Peyer's patch (tissue), 4 donors: ENCODE data around the gene FOXP4. TPM values are rescaled to one million over a fixed set of nuclear protein-coding genes. Genes with fewer than 3 reads are reported as not detected.

Experiments used
- DNase-seq, 3 donors: peaks; one replicate each; pipeline ENCODE4 v3.0.0-alpha.2; 2017 to 2019
- H3K27ac ChIP-seq, 4 donors: fragments of 200-600 bp; sonication (generic); one replicate each; pipeline ENCODE4 v1.5.1; 2016 to 2019
- H3K27me3 ChIP-seq, 2 donors: fragments of 200-600 bp; sonication (generic); one replicate each; pipeline ENCODE4 v1.5.1; 2019
- H3K36me3 ChIP-seq, 3 donors: fragments of 200-600 bp; sonication (generic); one replicate each; pipeline ENCODE4 v1.5.1; 2016 to 2019
- H3K4me1 ChIP-seq, 4 donors: fragments of 200-600 bp; sonication (generic); one replicate each; pipeline ENCODE4 v1.5.1; 2016 to 2019
- H3K4me3 ChIP-seq, 4 donors: fragments of 200-600 bp; sonication (generic); 1 replicate in 3 of 4; 2 replicates in 1 of 4; pipeline ENCODE4 v1.5.1; 2016 to 2019; ENCODE audit warnings: mild to moderate bottlenecking in 1 of 4
- H3K9me3 ChIP-seq, 4 donors: fragments of 200-600 bp; sonication (generic); one replicate each; pipeline ENCODE4 v1.5.1; 2016 to 2019; ENCODE audit warnings: mild to moderate bottlenecking in 1 of 4
- POLR2A ChIP-seq, 2 donors: fragments of 450-650 bp; IDR thresholded peaks; one replicate each; pipeline ENCODE4 v1.5.1; 2017; ENCODE audit warnings: antibody characterized with exemption in 2 of 2, mild to moderate bottlenecking in 2 of 2, moderate library complexity in 2 of 2
- total RNA-seq, 4 donors: library from RNA; depleted of rRNA; stranded (reverse); fragments of >200 nt; gene quantifications; one replicate each; pipeline ENCODE4 v1.1.0, GENCODE V29; 2016
- TF ChIP-seq, protein P1 (sequence below), 6 experiments: fragments of 450-650 bp in 4 of 6; fragments of 200-600 bp in 2 of 6; sonication (generic) in 1 of 6; IDR thresholded peaks; one replicate each; pipeline ENCODE4 v1.5.1; 2017 to 2019; ENCODE audit warnings: antibody characterized with exemption in 6 of 6, mild to moderate bottlenecking in 3 of 6, moderate library complexity in 1 of 6

Gene FOXP4
- total RNA-seq, 4 donors from 2014 or later, result 13.2 to 36.5 (median 20.0) TPM

DNA sequence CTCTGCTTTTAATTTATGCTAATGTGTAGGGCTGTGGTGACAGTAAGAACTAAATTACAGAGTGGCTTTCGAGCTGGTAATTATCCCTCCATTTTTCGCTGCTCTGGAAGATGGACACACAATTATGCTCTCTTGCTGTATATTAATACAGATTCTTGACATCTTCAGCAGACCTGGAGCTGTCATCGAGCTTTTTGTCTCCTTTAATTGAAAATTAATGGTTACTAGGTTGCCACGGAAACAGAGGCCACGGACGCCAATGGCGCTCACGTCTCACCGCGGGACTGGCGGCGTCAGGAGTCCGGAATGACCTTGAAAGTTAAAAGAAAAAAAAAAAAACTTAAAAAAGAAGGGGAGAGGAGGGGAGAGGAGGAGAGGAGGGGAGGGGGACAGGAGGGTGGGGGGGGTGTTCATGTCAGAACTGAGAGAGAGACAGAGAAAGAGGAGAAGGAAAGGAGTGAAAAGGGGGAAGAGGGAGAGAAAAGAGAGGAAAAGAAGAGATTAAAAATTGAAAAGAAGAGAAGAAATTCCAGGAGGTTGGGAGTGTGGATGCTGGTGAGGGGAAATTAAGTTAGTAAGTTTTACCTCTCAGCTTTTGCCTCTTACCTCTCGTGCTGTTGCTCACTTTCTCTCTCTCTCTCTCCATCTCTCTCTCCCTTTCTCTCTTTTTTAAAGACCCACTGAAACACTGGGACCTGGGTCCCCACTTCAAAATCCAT, 22.1 kb upstream of the FOXP4 start:
- peaks cover 0 to 16% (median 0%) of the 10 kb centered on the region in 4 donors for H3K4me1 ChIP-seq
- TF ChIP-seq, protein P1, sequence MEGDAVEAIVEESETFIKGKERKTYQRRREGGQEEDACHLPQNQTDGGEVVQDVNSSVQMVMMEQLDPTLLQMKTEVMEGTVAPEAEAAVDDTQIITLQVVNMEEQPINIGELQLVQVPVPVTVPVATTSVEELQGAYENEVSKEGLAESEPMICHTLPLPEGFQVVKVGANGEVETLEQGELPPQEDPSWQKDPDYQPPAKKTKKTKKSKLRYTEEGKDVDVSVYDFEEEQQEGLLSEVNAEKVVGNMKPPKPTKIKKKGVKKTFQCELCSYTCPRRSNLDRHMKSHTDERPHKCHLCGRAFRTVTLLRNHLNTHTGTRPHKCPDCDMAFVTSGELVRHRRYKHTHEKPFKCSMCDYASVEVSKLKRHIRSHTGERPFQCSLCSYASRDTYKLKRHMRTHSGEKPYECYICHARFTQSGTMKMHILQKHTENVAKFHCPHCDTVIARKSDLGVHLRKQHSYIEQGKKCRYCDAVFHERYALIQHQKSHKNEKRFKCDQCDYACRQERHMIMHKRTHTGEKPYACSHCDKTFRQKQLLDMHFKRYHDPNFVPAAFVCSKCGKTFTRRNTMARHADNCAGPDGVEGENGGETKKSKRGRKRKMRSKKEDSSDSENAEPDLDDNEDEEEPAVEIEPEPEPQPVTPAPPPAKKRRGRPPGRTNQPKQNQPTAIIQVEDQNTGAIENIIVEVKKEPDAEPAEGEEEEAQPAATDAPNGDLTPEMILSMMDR (IDR thresholded peaks at IDR 0.05), result no peak
- no peak for TF ChIP-seq POLR2A (IDR thresholded peaks at IDR 0.05)
- no peaks in the 10 kb centered on the region for H3K27me3 ChIP-seq
- no peaks in the 10 kb centered on the region for H3K9me3 ChIP-seq
- no peak overlapping the region for H3K4me3 ChIP-seq
- H3K36me3 ChIP-seq, result no peaks in the 10 kb centered on the region
- no peak overlapping the region for H3K27ac ChIP-seq
- no peak for DNase-seq

GRCh38 chr6:41524634-41525011, 21.6 kb upstream of the FOXP4 start:
- no peak for DNase-seq
- no peaks in the 10 kb centered on the region for H3K27me3 ChIP-seq
- H3K4me3 ChIP-seq, result no peak overlapping the region
- H3K4me1 ChIP-seq, result peaks cover 0 to 10% (median 0%) of the 10 kb centered on the region in 4 donors
- H3K9me3 ChIP-seq, result no peaks in the 10 kb centered on the region
- H3K36me3 ChIP-seq, result no peaks in the 10 kb centered on the region
- TF ChIP-seq POLR2A (IDR thresholded peaks at IDR 0.05), result no peak
- TF ChIP-seq, protein P1 (IDR thresholded peaks at IDR 0.05), result no peak
- H3K27ac ChIP-seq, result no peak overlapping the region

DNA sequence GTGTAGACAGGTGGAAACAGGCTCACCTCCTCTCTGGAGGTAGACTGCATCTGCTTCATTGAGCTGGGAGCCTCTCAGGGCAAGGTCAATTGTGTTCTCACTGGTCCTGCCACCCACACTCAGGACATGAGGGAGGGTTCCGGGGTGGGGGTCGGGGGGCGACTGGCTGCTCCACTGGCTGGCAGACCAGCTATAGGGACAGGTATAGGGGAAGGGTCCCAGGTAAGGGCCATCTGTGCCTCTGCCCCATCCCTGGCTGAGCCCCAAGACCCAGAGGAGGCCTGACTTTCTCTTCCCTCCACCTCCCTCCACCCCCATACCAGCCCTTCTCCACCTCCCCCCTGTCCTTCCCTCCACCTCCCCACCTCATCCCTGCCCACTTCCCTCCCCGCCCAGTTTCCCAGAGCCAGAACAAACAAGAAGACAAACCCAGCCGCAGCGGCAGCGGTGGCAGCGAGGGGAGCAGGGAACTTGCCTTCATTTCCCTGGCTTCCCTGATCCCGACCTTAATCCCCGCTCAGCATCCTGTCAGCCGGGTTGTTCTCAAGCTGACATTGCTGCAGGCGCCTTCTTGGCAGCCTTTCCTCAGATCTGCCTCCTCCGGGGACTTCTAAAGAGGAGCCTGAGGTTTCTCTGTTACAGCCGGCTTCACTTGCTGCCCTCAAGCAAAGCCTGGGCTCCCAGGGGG, 18.3 kb upstream of the FOXP4 start:
- H3K4me1 ChIP-seq, result peaks cover 0 to 21% (median 0%) of the 10 kb centered on the region in 4 donors
- no peak overlapping the region for H3K27ac ChIP-seq

DNA sequence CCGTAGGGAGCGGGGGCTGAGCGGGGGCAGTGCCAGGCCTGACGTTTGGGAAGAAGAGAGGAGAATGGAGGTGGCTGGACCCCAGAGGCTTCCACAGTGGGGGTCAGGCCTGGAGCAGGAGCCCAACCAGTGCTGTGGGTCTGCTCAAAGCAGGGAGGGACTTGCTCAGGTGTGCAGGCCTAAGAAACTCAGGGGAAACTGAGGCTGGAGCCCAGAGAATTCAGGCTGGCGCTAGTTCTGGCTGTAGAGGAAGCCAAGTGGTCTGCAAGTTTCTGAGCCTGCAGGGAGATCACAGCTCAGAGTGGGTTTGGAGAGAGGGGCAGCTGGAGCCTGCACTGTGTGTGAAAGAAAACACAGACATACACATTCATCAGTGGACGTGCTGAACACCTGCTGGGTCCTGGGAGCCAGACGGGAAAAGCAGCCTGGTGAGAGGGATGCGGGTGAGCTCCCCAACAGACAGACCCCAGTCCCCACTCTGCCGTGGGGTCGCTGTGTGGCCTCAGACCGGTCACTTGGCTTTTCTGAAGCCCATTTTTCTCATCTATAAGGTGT, 17.7 kb upstream of the FOXP4 start:
- Histone ChIP-seq H3K27me3 (no peaks in the 10 kb centered on the region), H3K4me3 (no peak overlapping the region), H3K9me3 (no peaks in the 10 kb centered on the region), H3K36me3 (no peaks in the 10 kb centered on the region), H3K4me1 (peaks cover 0 to 21% (median 0%) of the 10 kb centered on the region in 4 donors), H3K27ac (no peak overlapping the region)
- DNase-seq, result no peak
- no peak for TF ChIP-seq POLR2A (IDR thresholded peaks at IDR 0.05)
- TF ChIP-seq, protein P1 (IDR thresholded peaks at IDR 0.05), result no peak

More for the DNA sequence above, 18.3 kb upstream of the FOXP4 start:
- Histone ChIP-seq H3K9me3 (no peaks in the 10 kb centered on the region), H3K27me3 (no peaks in the 10 kb centered on the region), H3K4me3 (no peak overlapping the region), H3K36me3 (no peaks in the 10 kb centered on the region)
- no peak for DNase-seq
- TF ChIP-seq, protein P1 (IDR thresholded peaks at IDR 0.05), result no peak
- no peak for TF ChIP-seq POLR2A (IDR thresholded peaks at IDR 0.05)

DNA sequence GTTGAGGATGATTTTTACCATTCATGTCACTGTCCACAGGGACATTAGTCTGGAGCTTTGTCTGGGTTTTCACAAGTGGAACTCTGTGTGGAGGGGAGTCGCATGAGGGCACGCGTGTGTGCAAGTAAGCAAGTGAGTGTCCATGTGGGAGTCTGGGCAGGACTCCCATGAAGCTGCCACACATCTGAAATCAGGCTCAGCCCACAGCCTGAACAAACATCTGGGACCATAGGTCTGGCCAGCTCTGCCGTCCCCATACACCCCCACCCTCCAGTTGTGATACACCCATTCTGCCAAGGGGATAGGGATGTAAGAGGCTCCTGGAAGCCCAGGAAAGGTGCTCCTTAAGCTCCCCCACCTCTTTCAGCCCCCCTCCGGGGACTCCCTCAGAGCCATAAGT, 17.1 kb upstream of the FOXP4 start:
- Histone ChIP-seq H3K9me3 (no peaks in the 10 kb centered on the region), H3K36me3 (no peaks in the 10 kb centered on the region), H3K27me3 (no peaks in the 10 kb centered on the region), H3K27ac (no peak overlapping the region), H3K4me3 (no peak overlapping the region), H3K4me1 (peaks cover 0 to 21% (median 0%) of the 10 kb centered on the region in 4 donors)
- TF ChIP-seq, protein P1 (IDR thresholded peaks at IDR 0.05), result no peak
- no peak for TF ChIP-seq POLR2A (IDR thresholded peaks at IDR 0.05)
- no peak for DNase-seq
